Measurements from ENCODE around the gene OR10D3.
"Not testable (repeated sequence)": the region's sequence is repeated elsewhere in the genome, so short reads cannot be mapped to it uniquely, and the experiment has no call there.

Gene OR10D3

DNA sequence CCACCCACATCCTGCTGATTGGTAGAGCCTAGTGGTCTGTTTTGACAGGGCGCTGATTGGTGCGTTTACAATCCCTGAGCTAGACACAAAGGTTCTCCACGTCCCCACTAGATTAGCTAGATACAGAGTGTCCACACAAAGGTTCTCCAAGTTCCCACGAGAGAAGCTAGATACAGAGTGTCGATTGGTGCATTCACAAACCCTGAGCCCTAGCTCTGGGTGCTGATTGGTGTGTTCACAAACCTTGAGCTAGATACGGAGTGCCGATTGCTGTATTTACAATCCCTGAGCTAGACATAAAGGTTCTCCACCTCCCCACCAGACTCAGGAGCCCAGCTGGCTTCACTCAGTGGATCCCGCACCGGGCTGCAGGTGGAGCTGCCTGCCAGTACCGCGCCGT lies 12.8 kb upstream of the OR10D3 start:
- not testable (repeated sequence) for H3K4me1 ChIP-seq (ENCODE audit: control insufficient read depth in 1 of 2, insufficient read depth in 2 of 2, low read length in 2 of 2); H3K36me3 ChIP-seq (ENCODE audit: control insufficient read depth in 1 of 2, insufficient read depth in 2 of 2, low read length in 2 of 2); H3K4me3 ChIP-seq (ENCODE audit: low read depth in 1 of 2, low read length in 2 of 2); H3K27me3 ChIP-seq (ENCODE audit: control insufficient read depth in 1 of 2, insufficient read depth in 2 of 2, low read length in 2 of 2); H3K9me3 ChIP-seq (ENCODE audit: control insufficient read depth in 1 of 2, low read length in 2 of 2); H3K9ac ChIP-seq (ENCODE audit: low read depth in 1 of 2, low read length in 2 of 2); H3K27ac ChIP-seq (ENCODE audit: low read depth, low read length)

- H3K9me3 ChIP-seq (ENCODE audit: control insufficient read depth in 1 of 2, low read length in 2 of 2): no peaks in the 10 kb centered on the region
- no peak overlapping the region for H3K27ac ChIP-seq (ENCODE audit: low read depth, low read length)
- H3K4me3 ChIP-seq (ENCODE audit: low read depth in 1 of 2, low read length in 2 of 2): no peak overlapping the region
- H3K36me3 ChIP-seq (ENCODE audit: control insufficient read depth in 1 of 2, insufficient read depth in 2 of 2, low read length in 2 of 2): no peaks in the 10 kb centered on the region
- H3K27me3 ChIP-seq (ENCODE audit: control insufficient read depth in 1 of 2, insufficient read depth in 2 of 2, low read length in 2 of 2): no peaks in the 10 kb centered on the region
- H3K4me1 ChIP-seq (ENCODE audit: control insufficient read depth in 1 of 2, insufficient read depth in 2 of 2, low read length in 2 of 2): no peaks in the 10 kb centered on the region
- H3K9ac ChIP-seq (ENCODE audit: low read depth in 1 of 2, low read length in 2 of 2): no peak overlapping the region
Measured at GRCh38 chr11:124170801-124171586, 12.2 kb upstream of the OR10D3 start.

GRCh38 chr11:124172101-124172500 lies 11.0 kb upstream of the OR10D3 start:
- H3K4me3 ChIP-seq (ENCODE audit: low read depth in 1 of 2, low read length in 2 of 2): no peak overlapping the region
- no peaks in the 10 kb centered on the region for H3K9me3 ChIP-seq (ENCODE audit: control insufficient read depth in 1 of 2, low read length in 2 of 2)
- no peak overlapping the region for H3K27ac ChIP-seq (ENCODE audit: low read depth, low read length)
- no peaks in the 10 kb centered on the region for H3K27me3 ChIP-seq (ENCODE audit: control insufficient read depth in 1 of 2, insufficient read depth in 2 of 2, low read length in 2 of 2)
- no peaks in the 10 kb centered on the region for H3K36me3 ChIP-seq (ENCODE audit: control insufficient read depth in 1 of 2, insufficient read depth in 2 of 2, low read length in 2 of 2)
- H3K4me1 ChIP-seq (ENCODE audit: control insufficient read depth in 1 of 2, insufficient read depth in 2 of 2, low read length in 2 of 2): no peaks in the 10 kb centered on the region
- H3K9ac ChIP-seq (ENCODE audit: low read depth in 1 of 2, low read length in 2 of 2): no peak overlapping the region

DNA sequence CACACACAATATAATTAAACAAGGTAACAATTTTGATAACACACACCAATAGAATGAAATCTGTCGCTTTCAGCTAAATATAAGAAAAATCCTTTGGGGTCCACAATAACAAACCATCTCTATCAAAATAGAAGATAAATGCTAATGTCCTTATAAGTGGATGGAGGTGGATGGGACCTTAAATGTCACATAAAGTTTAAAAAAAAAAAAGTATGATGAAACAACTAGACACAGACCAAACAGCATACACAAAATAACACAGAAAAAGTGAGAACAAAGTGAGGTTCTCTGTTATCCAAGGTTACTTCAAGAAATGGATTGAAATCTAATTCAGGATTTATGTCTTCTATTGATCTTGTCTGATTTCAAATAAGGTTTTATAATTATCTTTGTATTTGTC lies 10.5 kb upstream of the OR10D3 start:
- Histone ChIP-seq H3K4me3 (ENCODE audit: low read depth in 1 of 2, low read length in 2 of 2) (no peak overlapping the region), H3K27ac (ENCODE audit: low read depth, low read length) (no peak overlapping the region), H3K9ac (ENCODE audit: low read depth in 1 of 2, low read length in 2 of 2) (no peak overlapping the region), H3K9me3 (ENCODE audit: control insufficient read depth in 1 of 2, low read length in 2 of 2) (no peaks in the 10 kb centered on the region), H3K4me1 (ENCODE audit: control insufficient read depth in 1 of 2, insufficient read depth in 2 of 2, low read length in 2 of 2) (no peaks in the 10 kb centered on the region), H3K36me3 (ENCODE audit: control insufficient read depth in 1 of 2, insufficient read depth in 2 of 2, low read length in 2 of 2) (no peaks in the 10 kb centered on the region), H3K27me3 (ENCODE audit: control insufficient read depth in 1 of 2, insufficient read depth in 2 of 2, low read length in 2 of 2) (no peaks in the 10 kb centered on the region)

- Histone ChIP-seq H3K4me3 (ENCODE audit: low read depth in 1 of 2, low read length in 2 of 2) (no peak overlapping the region), H3K27me3 (ENCODE audit: control insufficient read depth in 1 of 2, insufficient read depth in 2 of 2, low read length in 2 of 2) (no peaks in the 10 kb centered on the region)
Measured at GRCh38 chr11:124174001-124174583, 9.1 kb upstream of the OR10D3 start.

DNA sequence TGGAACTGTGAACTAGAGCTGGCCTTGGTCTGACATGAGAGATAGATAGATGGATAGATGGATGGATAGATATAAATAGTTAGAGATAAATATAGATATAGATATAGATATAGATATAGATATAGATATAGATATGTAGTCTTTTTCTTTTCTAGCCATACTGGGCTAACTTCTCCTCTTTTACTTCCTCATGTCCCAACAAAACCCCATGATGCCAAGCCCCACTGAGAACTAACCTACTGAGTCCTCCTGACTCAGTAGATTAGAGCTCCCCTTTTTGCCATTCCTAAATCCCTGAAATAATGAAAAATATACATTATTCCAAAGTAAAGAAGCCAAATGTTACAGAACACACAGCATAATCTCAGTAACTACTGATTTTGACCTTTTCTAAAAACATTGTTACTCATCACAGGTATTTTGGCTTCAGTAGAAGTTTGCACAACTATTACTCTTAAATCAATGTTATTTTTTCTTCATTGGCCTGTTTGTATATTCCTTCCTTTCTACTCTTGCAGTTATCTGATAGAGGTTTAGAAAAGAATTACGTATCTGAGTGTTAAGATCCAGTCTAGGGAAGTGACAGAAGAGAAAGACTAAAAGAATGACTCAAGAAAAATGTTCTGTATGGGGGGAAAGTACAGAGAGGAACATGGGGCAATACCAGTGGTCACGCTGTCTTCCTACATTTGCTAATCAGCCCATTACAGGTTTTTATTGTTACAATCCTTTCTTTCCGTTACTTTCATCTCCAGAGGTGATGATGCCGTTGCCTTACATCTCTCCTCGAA lies 6.0 kb upstream of the OR10D3 start:
- no peak overlapping the region for H3K27ac ChIP-seq (ENCODE audit: low read depth, low read length)
- H3K9me3 ChIP-seq (ENCODE audit: control insufficient read depth in 1 of 2, low read length in 2 of 2): no peaks in the 10 kb centered on the region
- H3K9ac ChIP-seq (ENCODE audit: low read depth in 1 of 2, low read length in 2 of 2): no peak overlapping the region
- no peak overlapping the region for H3K4me3 ChIP-seq (ENCODE audit: low read depth in 1 of 2, low read length in 2 of 2)
- no peaks in the 10 kb centered on the region for H3K4me1 ChIP-seq (ENCODE audit: control insufficient read depth in 1 of 2, insufficient read depth in 2 of 2, low read length in 2 of 2)
- H3K27me3 ChIP-seq (ENCODE audit: control insufficient read depth in 1 of 2, insufficient read depth in 2 of 2, low read length in 2 of 2): no peaks in the 10 kb centered on the region
- H3K36me3 ChIP-seq (ENCODE audit: control insufficient read depth in 1 of 2, insufficient read depth in 2 of 2, low read length in 2 of 2): no peaks in the 10 kb centered on the region

More at GRCh38 chr11:124174001-124174583, 9.1 kb upstream of the OR10D3 start:
- no peaks in the 10 kb centered on the region for H3K36me3 ChIP-seq (ENCODE audit: control insufficient read depth in 1 of 2, insufficient read depth in 2 of 2, low read length in 2 of 2)
- H3K4me1 ChIP-seq (ENCODE audit: control insufficient read depth in 1 of 2, insufficient read depth in 2 of 2, low read length in 2 of 2): no peaks in the 10 kb centered on the region
- no peaks in the 10 kb centered on the region for H3K9me3 ChIP-seq (ENCODE audit: control insufficient read depth in 1 of 2, low read length in 2 of 2)
- H3K9ac ChIP-seq (ENCODE audit: low read depth in 1 of 2, low read length in 2 of 2): no peak overlapping the region
- H3K27ac ChIP-seq (ENCODE audit: low read depth, low read length): no peak overlapping the region

DNA sequence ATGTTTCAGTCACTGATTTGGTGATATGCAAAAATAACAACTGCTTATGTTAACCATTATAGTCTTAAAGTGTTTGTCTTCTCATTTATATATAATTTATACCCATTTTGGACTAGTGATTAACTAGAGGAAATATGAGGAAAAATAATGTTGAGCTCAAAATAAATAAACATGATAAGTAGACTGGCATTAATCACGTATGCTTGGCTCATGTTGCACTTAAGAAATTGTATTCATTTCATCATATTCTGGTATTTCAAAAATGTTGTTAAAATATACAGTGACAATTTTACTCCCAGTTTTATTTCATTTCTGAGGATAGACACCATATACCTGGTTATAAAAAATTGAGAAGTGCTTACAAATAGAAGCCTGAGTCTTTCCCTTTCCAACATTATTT lies 3.8 kb upstream of the OR10D3 start:
- Histone ChIP-seq H3K9me3 (ENCODE audit: control insufficient read depth in 1 of 2, low read length in 2 of 2) (no peaks in the 10 kb centered on the region), H3K27me3 (ENCODE audit: control insufficient read depth in 1 of 2, insufficient read depth in 2 of 2, low read length in 2 of 2) (no peaks in the 10 kb centered on the region)

GRCh38 chr11:124190298-124191139 lies 7.4 kb downstream of the OR10D3 start:
- Histone ChIP-seq H3K4me3 (ENCODE audit: low read depth in 1 of 2, low read length in 2 of 2) (no peak overlapping the region), H3K4me1 (ENCODE audit: control insufficient read depth in 1 of 2, insufficient read depth in 2 of 2, low read length in 2 of 2) (peaks cover 0 to 9% of the 10 kb centered on the region in 2 donors), H3K9ac (ENCODE audit: low read depth in 1 of 2, low read length in 2 of 2) (no peak overlapping the region), H3K27me3 (ENCODE audit: control insufficient read depth in 1 of 2, insufficient read depth in 2 of 2, low read length in 2 of 2) (no peaks in the 10 kb centered on the region), H3K27ac (ENCODE audit: low read depth, low read length) (no peak overlapping the region), H3K9me3 (ENCODE audit: control insufficient read depth in 1 of 2, low read length in 2 of 2) (no peaks in the 10 kb centered on the region), H3K36me3 (ENCODE audit: control insufficient read depth in 1 of 2, insufficient read depth in 2 of 2, low read length in 2 of 2) (no peaks in the 10 kb centered on the region)

More for the DNA sequence above, 3.8 kb upstream of the OR10D3 start:
- Histone ChIP-seq H3K27ac (ENCODE audit: low read depth, low read length) (no peak overlapping the region), H3K4me3 (ENCODE audit: low read depth in 1 of 2, low read length in 2 of 2) (no peak overlapping the region), H3K4me1 (ENCODE audit: control insufficient read depth in 1 of 2, insufficient read depth in 2 of 2, low read length in 2 of 2) (no peaks in the 10 kb centered on the region), H3K36me3 (ENCODE audit: control insufficient read depth in 1 of 2, insufficient read depth in 2 of 2, low read length in 2 of 2) (no peaks in the 10 kb centered on the region), H3K9ac (ENCODE audit: low read depth in 1 of 2, low read length in 2 of 2) (no peak overlapping the region)

- Histone ChIP-seq H3K9ac (ENCODE audit: low read depth in 1 of 2, low read length in 2 of 2) (no peak overlapping the region), H3K36me3 (ENCODE audit: control insufficient read depth in 1 of 2, insufficient read depth in 2 of 2, low read length in 2 of 2) (no peaks in the 10 kb centered on the region), H3K27ac (ENCODE audit: low read depth, low read length) (no peak overlapping the region), H3K27me3 (ENCODE audit: control insufficient read depth in 1 of 2, insufficient read depth in 2 of 2, low read length in 2 of 2) (no peaks in the 10 kb centered on the region), H3K9me3 (ENCODE audit: control insufficient read depth in 1 of 2, low read length in 2 of 2) (no peaks in the 10 kb centered on the region), H3K4me3 (ENCODE audit: low read depth in 1 of 2, low read length in 2 of 2) (no peak overlapping the region), H3K4me1 (ENCODE audit: control insufficient read depth in 1 of 2, insufficient read depth in 2 of 2, low read length in 2 of 2) (peaks cover 0 to 9% of the 10 kb centered on the region in 2 donors)
Measured at GRCh38 chr11:124193221-124194010, 10.3 kb downstream of the OR10D3 start.
